Pancreas (tissue), 10 donors: Measurements from ENCODE around the gene SFN. TPM values are rescaled to one million over a fixed set of nuclear protein-coding genes. Genes with fewer than 3 reads are reported as not detected.

Experiments used
- ATAC-seq, 4 donors: fragments of 200-7000 bp; cut with Tn5 transposase; one replicate each; pipeline versions ENCODE4 v1.8.0 to v1.9.1; 2020; ENCODE audit warnings: mild to moderate bottlenecking in 4 of 4, moderate library complexity in 4 of 4
- DNase-seq, 6 donors: peaks; one replicate each; pipeline ENCODE4 v3.0.0-alpha.2; 2020
- FAIRE-seq: peaks from 2 replicates; lab custom pipeline; 2012; peaks lifted over from hg19 to GRCh38; lab: Jason Lieb, UNC
- H3K27ac ChIP-seq, 4 donors: fragments of 200-600 bp; sonication (generic); 1 replicate in 3 of 4; 2 replicates in 1 of 4; pipeline versions ENCODE4 v1.5.0 to v1.8.0; 2020
- H3K27me3 ChIP-seq, 4 donors: fragments of 200-600 bp; one replicate each; pipeline ENCODE4 v1.8.0; 2021
- H3K36me3 ChIP-seq, 3 donors: fragments of 200-600 bp; sonication (generic) in 1 of 3; one replicate each; pipeline versions ENCODE4 v1.5.0 to v1.8.0; 2020 to 2021
- H3K4me1 ChIP-seq, 3 donors: fragments of 200-600 bp; one replicate each; pipeline ENCODE4 v1.8.0; 2021
- H3K4me3 ChIP-seq, 4 donors: fragments of 200-600 bp; sonication (generic) in 2 of 4; one replicate each; pipeline versions ENCODE4 v1.5.0 to v1.8.0; 2020 to 2021
- H3K9me3 ChIP-seq, 4 donors: fragments of 200-600 bp; one replicate each; pipeline ENCODE4 v1.8.0; 2021
- CTCF ChIP-seq, 4 donors: fragments of 200-600 bp; sonication (generic) in 3 of 4; IDR thresholded peaks; one replicate each; pipeline versions ENCODE4 v1.5.0 to v1.8.0; 2021; ENCODE audit warnings: antibody characterized with exemption in 4 of 4
- WGBS, 2 donors: extraction: QIAGEN DNeasy Blood & Tissue Kit; methylation state at CpG; one replicate each; pipeline ENCODE4 v1.1.7; 2013; 5-methylcytosine and 5-hydroxymethylcytosine counted together
- intact Hi-C, 3 donors: fragments of 100-400 bp; cut with DNase I; formaldehyde crosslinking; loops; one replicate each; pipeline versions ENCODE4 v1.11.1 to v1.14.2; 2022
- polyA plus RNA-seq, 2 donors: library from polyadenylated mRNA; stranded (reverse); fragments of 200-250 nt; gene quantifications; one replicate each; pipeline ENCODE4 v1.2.3, GENCODE V29; 2013
- total RNA-seq, 6 donors: library from RNA; stranded (reverse); fragmentation: NEBNext Ultra II Directional in 4 of 6; extraction: Animal tissue kit (Norgen Biotek cat#: 25700) in 4 of 6; gene quantifications; one replicate each; pipeline versions ENCODE4 v1.2.1 to v1.2.4, GENCODE V29; 2021 to 2023
- donor health status: healthy with polysubstance abuse.
- donor health status: DM: no; HTN: no; CAD: no; lungs with moderate emphysema.
- donor health status: DM: no; HTN: no; CAD: no.
- donor health status: control.
- donor health status: control.
- donor health status: Bipolar disorder and iron deficiency.
- donor health status: DM: yes; HTN: yes; CAD: no.
- donor health status: DM: no; HTN: no; CAD: no.
- donor health status: DM: no; HTN: no; CAD: no.
- donor health status: DM: yes; HTN: yes; CAD: no.

SFN gene
- total and polyA plus RNA-seq, 8 donors: 0.28 to 1.8 (median 0.77) TPM; not detected in 1

DNA sequence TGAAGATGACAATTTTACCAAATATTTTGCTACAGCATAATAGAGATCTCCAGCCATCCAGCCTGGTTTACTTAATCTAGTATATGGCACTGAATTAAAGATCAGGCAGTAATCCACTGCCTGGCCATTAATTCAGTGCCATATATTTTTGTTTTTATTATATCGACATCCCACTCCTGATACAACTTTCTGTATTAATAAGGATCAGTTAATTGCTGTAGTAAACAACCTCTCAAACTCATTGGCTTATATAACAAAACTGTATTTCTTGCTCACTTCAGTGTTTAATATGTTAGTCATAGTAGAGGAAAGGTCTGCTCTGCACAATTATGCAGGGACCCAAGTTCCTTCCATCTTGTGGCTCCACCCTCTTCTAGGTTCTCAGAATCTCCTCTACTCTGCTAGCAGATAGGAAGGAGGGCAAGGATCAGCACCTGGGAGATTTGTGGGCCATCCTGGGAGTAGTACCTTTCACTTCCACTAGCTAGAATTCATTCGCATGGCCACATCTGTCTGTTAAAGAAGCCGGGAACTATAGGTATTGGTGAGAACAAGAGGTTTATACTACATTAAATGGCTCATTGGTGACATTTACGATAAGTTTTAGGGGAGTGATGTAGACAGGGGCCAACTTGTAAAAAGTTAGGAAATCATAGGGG, 40.1 kb upstream of the SFN start:
- Histone ChIP-seq H3K4me3 (no peak overlapping the region), H3K9me3 (no peaks in the 10 kb centered on the region), H3K36me3 (no peaks in the 10 kb centered on the region), H3K27ac (no peak overlapping the region), H3K27me3 (no peaks in the 10 kb centered on the region), H3K4me1 (peaks cover 0 to 5% (median 5%) of the 10 kb centered on the region in 3 donors)
- no peak for FAIRE-seq
- intact Hi-C loops: no loop called here
- no peak for ATAC-seq
- TF ChIP-seq CTCF (IDR thresholded peaks at IDR 0.05): no peak
- 89 to 95% methylated on average over 4 of the region's 4 CpGs for WGBS, 2 donors
- DNase-seq: no peak

DNA sequence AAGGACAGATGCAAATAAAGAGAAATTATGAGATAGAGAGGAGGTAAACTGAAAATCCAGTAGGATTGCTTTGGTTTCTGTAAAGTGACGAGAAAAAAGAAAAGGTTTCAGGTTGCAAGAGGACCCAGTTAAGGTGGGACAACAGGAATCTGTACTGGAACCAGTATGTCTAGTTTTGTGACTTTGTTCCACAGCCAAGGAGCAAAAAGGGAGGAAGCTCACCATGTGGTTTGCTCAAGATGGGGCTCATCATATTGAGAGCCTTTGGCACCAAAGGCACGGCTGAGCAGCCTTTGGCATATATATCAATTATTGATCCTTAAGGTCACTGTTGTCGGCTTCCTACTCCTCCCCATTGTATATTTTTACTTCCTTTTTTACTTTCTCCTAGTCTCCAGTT, 38.2 kb upstream of the SFN start:
- H3K27ac ChIP-seq: no peak overlapping the region
- 61 to 70% methylated on average over 3 of the region's 3 CpGs for WGBS, 2 donors
- H3K4me1 ChIP-seq: peaks cover 0 to 12% (median 5%) of the 10 kb centered on the region in 3 donors
- DNase-seq: no peak
- FAIRE-seq: no peak
- no peak for TF ChIP-seq CTCF (IDR thresholded peaks at IDR 0.05)
- H3K27me3 ChIP-seq: no peaks in the 10 kb centered on the region
- H3K36me3 ChIP-seq: no peaks in the 10 kb centered on the region
- ATAC-seq: no peak
- H3K4me3 ChIP-seq: no peak overlapping the region
- intact Hi-C loops: no loop called here
- H3K9me3 ChIP-seq: no peaks in the 10 kb centered on the region

DNA sequence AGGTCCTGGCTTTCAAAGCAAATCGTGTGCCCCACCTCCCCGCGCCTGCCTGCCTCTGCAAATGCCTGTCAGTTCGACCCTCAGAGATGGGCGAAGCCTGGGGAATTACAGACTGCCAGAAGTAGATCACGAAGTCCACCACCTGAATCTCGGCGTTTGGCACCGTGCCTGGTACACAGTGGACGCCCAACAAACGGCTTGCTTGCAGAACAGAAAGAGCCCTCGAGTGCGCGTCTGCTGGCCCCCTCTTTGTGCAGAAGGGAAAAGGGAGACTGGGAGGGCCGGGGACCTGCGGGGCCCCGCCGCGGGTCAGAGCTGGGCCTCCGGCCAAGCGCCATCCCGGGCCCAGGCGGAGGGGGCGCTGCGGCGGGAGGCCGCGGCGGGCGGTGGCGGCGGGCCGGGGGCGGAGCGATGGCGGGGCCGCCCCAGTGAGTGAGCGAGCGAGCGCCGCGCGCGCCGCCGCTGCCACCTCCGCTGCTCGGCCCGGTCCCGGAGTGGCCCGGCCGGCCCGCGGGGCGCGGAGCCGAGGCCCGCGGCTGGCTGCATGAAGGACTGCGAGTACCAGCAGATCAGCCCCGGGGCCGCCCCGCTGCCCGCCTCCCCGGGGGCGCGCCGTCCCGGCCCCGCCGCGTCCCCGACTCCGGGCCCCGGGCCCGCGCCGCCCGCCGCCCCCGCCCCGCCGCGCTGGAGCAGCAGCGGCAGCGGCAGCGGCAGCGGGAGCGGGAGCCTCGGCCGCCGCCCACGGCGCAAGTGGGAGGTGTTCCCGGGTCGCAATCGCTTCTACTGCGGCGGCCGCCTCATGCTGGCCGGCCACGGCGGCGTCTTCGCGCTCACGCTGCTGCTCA, 36.5 kb upstream of the SFN start, which contains the start of gene ZDHHC18:
Gene ZDHHC18 (plus strand): TSS at position 428 of the 845 bp plus-strand sequence. CDS start 117 bp downstream, at position 545.
- TF ChIP-seq CTCF (IDR thresholded peaks at IDR 0.05): peak in 3 of 4 donors; percentile 20 to 21 (median 20)
- intact Hi-C loops: no loop called here
- Histone ChIP-seq H3K4me1 (peaks cover 0 to 12% (median 5%) of the 10 kb centered on the region in 3 donors), H3K27me3 (no peaks in the 10 kb centered on the region), H3K36me3 (no peaks in the 10 kb centered on the region), H3K4me3 (peak within 1 kb of the TSS; percentile 39 to 70 (median 58)), H3K9me3 (no peaks in the 10 kb centered on the region), H3K27ac (peak within 1 kb of the TSS; percentile 42 to 78 (median 59))
- WGBS, 2 donors: 0 to 1% methylated on average over 33 to 107 of the region's 107 CpGs
- DNase-seq: peak; percentile 61 to 90 (median 79)
- peak; percentile 91 to 96 (median 92) for ATAC-seq
- no peak for FAIRE-seq

- Histone ChIP-seq H3K27me3 (no peaks in the 10 kb centered on the region), H3K9me3 (no peaks in the 10 kb centered on the region), H3K4me3 (peak overlapping the region; percentile 39 to 70 (median 58)), H3K36me3 (no peaks in the 10 kb centered on the region), H3K4me1 (peaks cover 0 to 12% (median 5%) of the 10 kb centered on the region in 3 donors), H3K27ac (peak overlapping the region in 1 of 4 donors; percentile 22)
- TF ChIP-seq CTCF (IDR thresholded peaks at IDR 0.05): no peak
- peak in 1 of 6 donors; percentile 77 for DNase-seq
- 1 to 4% methylated on average over 12 to 17 of the region's 17 CpGs for WGBS, 2 donors
- no peak for ATAC-seq
- intact Hi-C loops: no loop called here
- no peak for FAIRE-seq
These were observed 35.8 kb upstream of the SFN start for GRCh38 chr1:26827106-26827604.
